Measurements from ENCODE around the gene CCNG1. TPM values are rescaled to one million over a fixed set of nuclear protein-coding genes. Genes with fewer than 3 reads are reported as not detected.
"Not testable (repeated sequence)": the region's sequence is repeated elsewhere in the genome, so short reads cannot be mapped to it uniquely, and the experiment has no call there.

The CCNG1 gene
- 86.8 TPM for total RNA-seq
- long read RNA-seq, transcript CCNG1-202 (8 exons, 2,366 nt), result minor isoform, 109 of 391 reads
- long read RNA-seq, transcript CCNG1-201 (7 exons, 2,458 nt), result major isoform, 247 of 391 reads
- long read RNA-seq, partial matches to known transcripts, result 6 of 391 reads
- long read RNA-seq, other reads (novel, unspliced or antisense), result 28 of 391 reads

- peak; percentile 98 for ATAC-seq (ENCODE audit: poor library complexity)
- intact Hi-C loops (cut with DNase I), result loop anchor here (2.0 kb wide), 1 partner anchor 67 kb away; the partner anchor contains the start of gene MAT2B
- DNase-seq, result peak; percentile 96
Observed at GRCh38 chr5:163437309-163438182, at the start of gene CCNG1. TSS of gene CCNG1 (plus strand) at chr5:163437595. CDS start at chr5:163439257, 1,662 bp downstream.

- ATAC-seq (ENCODE audit: poor library complexity) (no peak), DNase-seq (no peak)
- intact Hi-C loops (cut with DNase I), result no loop called here
Observed at GRCh38 chr5:163395792-163396191, 41.6 kb upstream of the CCNG1 start.

- ATAC-seq (ENCODE audit: poor library complexity); intact Hi-C loops (cut with DNase I); DNase-seq: not testable (repeated sequence)
Observed at GRCh38 chr5:163396818-163397340, 40.5 kb upstream of the CCNG1 start.

- DNase-seq (no peak), ATAC-seq (ENCODE audit: poor library complexity) (no peak)
- intact Hi-C loops (cut with DNase I), result no loop called here
Observed at GRCh38 chr5:163397354-163397753, 40.0 kb upstream of the CCNG1 start.

GRCh38 chr5:163399923-163400322, 37.5 kb upstream of the CCNG1 start:
- no peak for DNase-seq
- intact Hi-C loops (cut with DNase I), result no loop called here
- ATAC-seq (ENCODE audit: poor library complexity), result no peak

GRCh38 chr5:163401271-163401670, 36.1 kb upstream of the CCNG1 start:
- intact Hi-C loops (cut with DNase I), result no loop called here
- ATAC-seq (ENCODE audit: poor library complexity), result no peak
- DNase-seq, result no peak

GRCh38 chr5:163402007-163402406, 35.4 kb upstream of the CCNG1 start:
- no peak for DNase-seq
- intact Hi-C loops (cut with DNase I), result no loop called here
- no peak for ATAC-seq (ENCODE audit: poor library complexity)

- no peak for ATAC-seq (ENCODE audit: poor library complexity)
- intact Hi-C loops (cut with DNase I), result no loop called here
- no peak for DNase-seq
Observed at GRCh38 chr5:163404364-163405173, 32.8 kb upstream of the CCNG1 start.

- intact Hi-C loops (cut with DNase I), result no loop called here
- no peak for ATAC-seq (ENCODE audit: poor library complexity)
- no peak for DNase-seq
Observed at GRCh38 chr5:163407034-163407655, 30.2 kb upstream of the CCNG1 start.

GRCh38 chr5:163408311-163408923, 29.0 kb upstream of the CCNG1 start:
- intact Hi-C loops (cut with DNase I), result no loop called here
- peak; percentile 47 for DNase-seq
- peak; percentile 97 for ATAC-seq (ENCODE audit: poor library complexity)

GRCh38 chr5:163409384-163409783, 28.0 kb upstream of the CCNG1 start:
- intact Hi-C loops (cut with DNase I), result no loop called here
- ATAC-seq (ENCODE audit: poor library complexity), result no peak
- DNase-seq, result no peak

- ATAC-seq (ENCODE audit: poor library complexity) (no peak), DNase-seq (no peak)
- intact Hi-C loops (cut with DNase I), result no loop called here
Observed at GRCh38 chr5:163410505-163410904, 26.9 kb upstream of the CCNG1 start.

GRCh38 chr5:163415673-163416072, 21.7 kb upstream of the CCNG1 start:
- DNase-seq; ATAC-seq (ENCODE audit: poor library complexity); intact Hi-C loops (cut with DNase I): not testable (repeated sequence)

GRCh38 chr5:163424836-163425235, 12.6 kb upstream of the CCNG1 start:
- intact Hi-C loops (cut with DNase I), result no loop called here
- DNase-seq (no peak), ATAC-seq (ENCODE audit: poor library complexity) (no peak)

GRCh38 chr5:163426128-163426527, 11.3 kb upstream of the CCNG1 start:
- DNase-seq; ATAC-seq (ENCODE audit: poor library complexity); intact Hi-C loops (cut with DNase I): not testable (repeated sequence)

- intact Hi-C loops (cut with DNase I), result no loop called here
- ATAC-seq (ENCODE audit: poor library complexity) (no peak), DNase-seq (no peak)
Observed at GRCh38 chr5:163432544-163432943, 4.9 kb upstream of the CCNG1 start.

GRCh38 chr5:163433271-163433670, 4.1 kb upstream of the CCNG1 start:
- intact Hi-C loops (cut with DNase I), result no loop called here
- ATAC-seq (ENCODE audit: poor library complexity), result no peak

GRCh38 chr5:163434401-163434866, 3.0 kb upstream of the CCNG1 start:
- no peak for DNase-seq
- intact Hi-C loops (cut with DNase I), result no loop called here
- no peak for ATAC-seq (ENCODE audit: poor library complexity)

More at GRCh38 chr5:163433271-163433670, 4.1 kb upstream of the CCNG1 start:
- DNase-seq, result no peak

All from Right ventricle myocardium superior (tissue), 1 donor.